Superior temporal gyrus (tissue), 1 donor: Measurements from ENCODE around the gene TSSK6.

Experiments used
- DNase-seq: peaks from one replicate; pipeline ENCODE4 v3.0.0-alpha.2; 2016; ENCODE audit errors: extremely low spot score

TSSK6 gene

DNA sequence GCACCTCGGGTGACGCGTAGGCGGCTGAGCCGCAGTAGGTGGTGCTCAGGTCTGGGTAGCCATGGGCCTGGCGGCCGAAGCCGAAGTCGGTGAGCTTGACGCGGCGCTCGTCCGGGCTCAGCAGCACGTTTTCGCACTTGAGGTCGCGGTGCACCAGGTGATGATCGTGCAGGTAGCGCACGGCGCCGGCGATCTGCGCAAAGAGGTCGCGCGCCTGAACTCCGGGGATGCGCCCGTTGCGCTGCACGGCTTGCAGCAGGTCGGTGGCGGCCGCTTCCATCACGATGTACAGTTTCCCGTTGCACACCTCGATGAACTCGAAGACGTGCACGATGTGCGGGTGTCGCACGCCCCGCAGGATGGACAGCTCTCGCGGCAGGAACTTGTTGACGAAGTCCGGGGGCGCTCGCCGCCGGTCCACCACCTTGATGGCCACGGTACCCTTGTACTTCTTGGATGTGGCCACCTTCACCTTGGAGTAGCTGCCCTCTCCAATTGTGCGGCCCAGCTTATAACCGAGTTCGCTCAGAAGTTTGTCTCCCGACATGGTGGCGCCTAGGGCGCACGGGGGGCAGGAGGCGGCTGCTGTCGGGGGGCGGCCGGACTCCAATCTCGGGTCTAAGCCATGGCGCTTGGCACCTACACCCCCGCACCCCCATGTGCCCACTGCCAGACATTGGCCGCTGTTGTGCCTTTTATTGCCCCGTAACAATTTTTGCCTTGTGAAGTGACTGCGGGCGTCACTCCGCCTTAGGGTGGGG, at the start of gene TSSK6:
Gene TSSK6, minus strand, starts transcription at position 668 of the 761 bp plus-strand sequence. Its CDS starts 121 bp downstream, at position 547.
- DNase-seq = no peak

- no peak for DNase-seq
Observed at GRCh38 chr19:19563348-19563848, 48.0 kb upstream of the TSSK6 start.

DNA sequence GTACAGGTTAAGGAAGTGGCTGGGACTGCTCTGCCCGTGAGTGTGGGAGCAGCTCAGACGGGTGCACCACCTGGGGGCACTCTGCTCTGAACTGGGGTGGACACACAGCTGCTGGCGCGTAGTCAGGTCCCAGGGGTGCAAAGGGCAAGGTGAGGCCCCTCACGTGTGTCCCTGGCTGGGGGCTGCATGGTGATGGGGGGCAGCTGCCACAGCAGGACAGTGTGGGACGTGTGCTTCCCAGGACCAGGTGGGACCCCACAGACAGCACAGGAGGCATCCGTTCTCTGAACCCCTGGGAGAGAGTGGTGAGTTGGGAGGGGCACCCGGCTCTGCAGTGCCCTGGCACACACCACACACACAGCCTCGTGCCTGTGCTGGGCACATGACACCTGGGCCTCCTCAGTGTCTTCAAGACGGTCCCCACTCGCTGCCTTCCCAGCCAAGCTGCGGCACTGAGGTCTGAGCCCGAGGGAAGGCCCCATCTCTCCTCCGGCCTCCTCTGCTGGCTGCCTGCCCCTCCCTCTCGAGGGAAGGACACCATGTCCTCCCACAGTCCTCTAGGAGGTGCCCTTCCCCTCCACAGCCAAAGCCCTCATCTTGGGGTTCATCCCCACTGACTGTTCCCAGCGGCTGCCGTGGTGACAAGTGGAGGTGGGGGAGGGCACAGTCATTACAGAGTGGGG, 47.5 kb upstream of the TSSK6 start:
- DNase-seq = no peak

- DNase-seq = no peak
Observed at GRCh38 chr19:19561946-19562664, 46.8 kb upstream of the TSSK6 start.

DNA sequence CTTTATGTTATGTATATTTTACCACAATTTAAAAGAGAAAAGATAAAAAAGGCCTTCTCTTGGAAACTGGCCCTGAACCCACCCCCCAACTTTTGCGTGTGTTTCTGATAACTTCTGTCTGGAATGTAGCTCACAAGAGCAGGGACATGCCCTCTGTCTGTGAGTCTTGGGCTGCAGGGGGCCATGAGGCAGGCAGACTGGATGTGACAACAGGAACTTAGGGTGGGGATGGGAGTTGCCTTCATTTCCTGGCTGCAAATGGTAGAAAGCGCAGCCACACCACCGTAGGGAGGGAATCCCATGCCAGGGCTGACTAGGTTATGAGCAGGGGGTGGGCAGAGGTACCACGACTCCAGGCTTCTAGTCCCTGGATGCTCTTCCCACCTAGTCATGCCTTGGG, 44.6 kb upstream of the TSSK6 start:
- no peak for DNase-seq

- no peak for DNase-seq
Observed at GRCh38 chr19:19558636-19559035, 43.3 kb upstream of the TSSK6 start.

GRCh38 chr19:19558055-19558454, 42.7 kb upstream of the TSSK6 start:
- no peak for DNase-seq

DNA sequence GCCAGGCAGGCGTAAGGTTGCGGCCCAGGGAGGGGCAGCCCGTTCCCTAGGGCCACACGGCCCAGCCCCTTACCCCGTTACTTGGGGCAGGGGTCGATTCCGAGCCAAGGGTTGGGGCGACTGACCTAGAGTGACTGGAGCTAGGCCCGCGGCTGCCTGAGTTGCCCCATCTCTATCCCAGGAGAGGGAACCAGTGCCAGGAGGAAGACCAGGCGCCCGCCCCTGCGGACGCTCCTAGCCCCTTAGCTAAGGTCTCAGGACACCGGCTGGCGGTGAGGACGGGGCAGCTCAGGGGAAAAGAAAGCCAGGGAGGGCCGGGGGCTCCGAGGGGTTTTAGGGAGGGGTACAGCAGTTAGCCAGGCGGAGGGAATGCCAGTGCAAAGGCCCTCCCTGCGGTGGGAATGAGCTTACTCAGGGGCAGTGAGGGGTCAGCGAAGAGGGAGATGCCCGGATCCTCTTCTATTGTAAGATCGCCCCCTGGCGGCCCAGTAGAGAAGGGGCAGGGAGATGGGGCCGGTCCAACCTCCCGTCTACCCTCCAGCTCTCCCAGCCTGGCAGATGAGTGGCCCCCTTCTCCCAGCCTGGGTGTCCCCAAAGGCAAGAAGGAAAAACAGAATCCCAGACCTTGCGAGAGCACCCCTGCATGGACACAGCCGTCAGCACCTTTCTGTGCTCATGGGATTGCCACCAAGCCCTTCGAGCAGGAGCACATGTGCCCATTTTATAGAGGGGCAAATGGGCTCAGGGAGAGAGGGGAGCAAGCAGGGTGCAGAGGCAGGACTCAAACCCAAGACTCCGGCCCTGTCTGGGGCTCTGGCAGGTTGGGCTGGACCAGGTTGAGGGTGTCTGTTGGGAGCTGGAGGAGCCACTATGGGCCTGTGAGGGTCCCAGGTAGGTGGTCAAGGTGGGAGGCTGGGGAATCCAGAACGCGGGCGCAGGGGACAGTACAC, 39.0 kb upstream of the TSSK6 start:
- DNase-seq = peak; percentile 13

- DNase-seq = no peak
Observed at GRCh38 chr19:19553670-19554069, 38.3 kb upstream of the TSSK6 start.

- DNase-seq = no peak
Observed at GRCh38 chr19:19552798-19553197, 37.5 kb upstream of the TSSK6 start.

- no peak for DNase-seq
Observed at GRCh38 chr19:19551853-19552192, 36.5 kb upstream of the TSSK6 start.

DNA sequence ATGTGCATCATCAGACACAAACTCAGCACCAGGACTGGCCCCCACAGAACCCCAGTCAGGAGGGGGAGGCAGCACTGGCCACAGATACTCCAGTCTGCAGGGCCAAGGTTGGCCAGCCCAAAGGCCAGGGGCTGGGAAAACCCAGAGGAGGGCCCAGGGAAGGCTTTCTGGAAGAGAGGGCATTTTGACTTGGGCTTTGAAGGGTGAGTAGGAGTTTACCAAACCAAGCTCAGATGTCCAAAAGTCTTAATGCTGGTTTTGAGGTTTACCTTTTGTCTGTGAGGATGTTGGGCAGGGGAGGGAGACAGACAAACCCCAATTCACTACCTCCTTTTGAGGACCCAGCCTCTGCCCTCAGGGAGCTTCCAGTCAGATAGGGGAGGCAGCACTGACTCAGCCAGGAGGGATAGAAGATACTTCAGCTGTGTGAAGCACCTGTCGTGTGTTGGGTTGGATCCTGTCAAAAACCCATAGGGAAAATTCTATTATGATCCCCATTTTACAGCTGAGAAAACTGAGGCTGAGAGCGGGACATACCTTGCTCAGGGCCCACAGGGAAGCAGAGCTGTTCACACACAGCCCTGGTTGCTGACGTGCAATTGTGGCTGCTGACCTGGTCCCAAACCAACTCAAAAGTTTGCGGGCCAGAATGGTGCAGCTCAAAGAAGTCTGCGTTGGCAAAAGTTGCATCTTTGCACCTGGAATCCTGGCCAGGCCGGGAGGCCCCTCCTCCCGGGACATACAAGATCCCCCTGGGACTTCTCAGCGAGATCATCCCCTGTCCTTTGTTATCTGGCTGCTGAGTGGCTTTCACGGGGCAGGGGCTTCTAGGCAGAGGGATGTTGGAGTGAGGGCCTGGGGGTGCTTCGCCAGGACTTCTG, 35.9 kb upstream of the TSSK6 start:
- no peak for DNase-seq

- no peak for DNase-seq
Observed at GRCh38 chr19:19550485-19550929, 35.2 kb upstream of the TSSK6 start.

GRCh38 chr19:19549804-19550464, 34.6 kb upstream of the TSSK6 start:
- DNase-seq = no peak

DNA sequence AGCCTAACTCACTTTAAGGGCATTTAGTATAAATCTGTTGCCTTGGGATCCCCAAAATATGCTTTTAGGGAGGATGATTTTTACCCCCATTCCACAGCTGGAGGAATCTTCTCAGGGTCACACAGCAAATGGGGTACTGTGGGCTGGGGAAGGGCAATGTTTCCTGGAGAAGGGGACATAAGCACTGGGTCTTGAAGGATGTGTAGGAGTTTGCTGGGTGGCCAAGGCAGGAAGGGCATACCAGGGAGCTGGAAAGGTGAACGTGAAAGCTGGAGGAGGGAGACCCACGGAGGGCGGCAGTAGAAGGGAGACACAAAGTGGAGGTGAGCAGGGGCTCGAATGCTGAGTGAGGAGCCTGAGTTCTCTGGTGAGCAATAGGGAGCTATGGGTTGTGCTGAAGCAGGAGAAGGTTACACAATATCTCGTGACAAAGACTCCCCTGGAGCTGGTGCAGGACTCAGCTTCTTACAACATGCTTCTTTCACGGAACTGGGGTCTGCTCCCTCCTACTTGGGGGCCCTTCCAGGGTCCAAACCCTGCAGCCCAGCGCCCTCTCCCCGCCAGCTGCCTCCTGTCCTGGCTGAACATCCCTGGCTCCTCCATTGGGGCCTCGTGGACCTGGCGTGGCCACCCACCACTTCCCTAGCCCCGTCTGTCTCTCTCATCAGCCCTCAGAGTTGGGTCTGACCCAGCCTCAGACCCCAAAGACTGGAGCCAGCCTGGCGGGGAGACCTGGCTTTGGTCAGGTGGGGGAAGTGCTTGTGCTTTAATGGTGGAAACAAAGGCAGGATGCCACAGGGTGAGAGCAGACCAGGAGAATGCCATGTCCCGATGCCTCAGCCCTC, 33.8 kb upstream of the TSSK6 start:
- DNase-seq = no peak

- no peak for DNase-seq
Observed at GRCh38 chr19:19547674-19548336, 32.5 kb upstream of the TSSK6 start.

GRCh38 chr19:19546751-19547162, 31.4 kb upstream of the TSSK6 start:
- DNase-seq = no peak

GRCh38 chr19:19545707-19546106, 30.4 kb upstream of the TSSK6 start:
- DNase-seq = no peak
